DMS114 treated with DMSO at 0.1 percent for 48 hours (cell line): ENCODE measurements around the gene AOPEP.

Experiments
- DNase-seq: peaks from one replicate; lab custom pipeline; 2025; ENCODE audit not compliant: unreplicated experiment; lab: John Stamatoyannopoulos, UW

The AOPEP gene

GRCh38 chr9:95048225-95049087, 322.0 kb downstream of the AOPEP start:
- peak; percentile 1 for DNase-seq

- DNase-seq = no peak
These were observed 323.3 kb downstream of the AOPEP start for GRCh38 chr9:95049761-95050160.

DNA sequence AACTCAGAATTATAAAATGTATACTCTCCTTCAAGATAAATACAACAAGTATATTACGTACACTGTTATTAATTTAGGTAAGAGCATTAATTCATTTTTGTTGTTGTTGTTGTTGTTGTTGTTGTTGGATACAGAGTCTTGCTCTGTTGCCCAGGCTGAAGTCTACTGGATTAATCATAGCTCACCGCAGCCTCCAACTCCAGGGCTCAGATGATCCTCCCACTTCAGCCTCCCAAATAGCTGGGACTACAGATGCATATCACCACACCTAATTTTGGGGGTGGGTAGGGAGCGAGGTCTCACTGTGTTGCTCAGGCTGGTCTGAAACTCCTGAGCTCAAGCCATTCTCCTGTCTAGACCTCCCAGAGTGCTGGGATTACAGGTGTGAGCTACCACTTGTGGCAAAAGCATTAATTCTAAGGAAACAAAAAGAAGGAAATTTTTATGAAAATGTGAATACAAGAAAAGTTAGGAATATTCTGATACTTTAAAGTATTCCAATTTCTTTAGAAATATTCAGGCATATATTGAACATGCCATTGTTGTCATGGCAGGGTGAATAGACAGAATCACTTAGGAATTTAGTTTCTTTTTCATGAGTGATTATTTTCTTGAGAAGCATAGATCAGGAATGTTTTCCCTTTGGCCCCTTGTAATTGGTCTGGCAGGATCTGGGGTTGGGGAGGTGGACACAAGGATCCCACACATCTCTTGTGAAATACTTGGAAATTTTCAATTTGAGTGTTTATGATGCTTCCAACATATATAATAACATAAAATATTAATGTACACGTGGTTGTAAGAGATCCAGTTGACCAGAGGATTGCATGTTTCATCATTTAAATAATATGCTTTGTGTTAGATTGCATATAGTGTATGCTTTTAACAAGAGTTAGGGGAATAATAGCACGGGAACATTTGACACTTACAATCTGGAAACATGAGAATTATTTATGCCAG, 327.4 kb downstream of the AOPEP start:
- DNase-seq = no peak

DNA sequence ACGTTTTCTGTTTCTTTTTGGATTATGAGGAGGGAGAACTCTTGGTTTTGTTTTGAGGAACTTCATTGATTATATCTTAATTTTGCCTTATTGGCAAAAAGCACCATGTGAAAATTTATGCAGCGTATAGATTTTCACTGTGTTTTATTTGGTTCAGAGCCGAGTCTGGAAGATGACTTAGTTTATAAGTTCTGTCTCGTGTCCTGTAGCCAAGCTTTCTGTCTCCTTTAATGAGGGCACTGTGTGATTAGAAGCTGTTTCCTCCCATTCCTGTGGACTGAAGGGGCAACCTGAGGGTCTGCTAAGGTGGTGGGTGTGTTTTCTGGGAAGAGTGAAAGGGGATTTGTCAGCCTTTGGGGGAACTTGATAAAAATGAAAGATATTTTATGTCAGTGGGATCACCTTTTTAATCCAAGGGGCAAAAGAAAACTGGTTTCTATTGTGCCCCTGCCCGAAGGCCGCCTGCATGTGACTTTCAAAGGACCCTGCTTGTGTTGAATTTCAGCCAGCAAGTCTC, 328.9 kb downstream of the AOPEP start:
- no peak for DNase-seq

- DNase-seq = no peak
These were observed 329.5 kb downstream of the AOPEP start for GRCh38 chr9:95055851-95056551.

GRCh38 chr9:95057101-95057500, 330.6 kb downstream of the AOPEP start:
- no peak for DNase-seq

DNA sequence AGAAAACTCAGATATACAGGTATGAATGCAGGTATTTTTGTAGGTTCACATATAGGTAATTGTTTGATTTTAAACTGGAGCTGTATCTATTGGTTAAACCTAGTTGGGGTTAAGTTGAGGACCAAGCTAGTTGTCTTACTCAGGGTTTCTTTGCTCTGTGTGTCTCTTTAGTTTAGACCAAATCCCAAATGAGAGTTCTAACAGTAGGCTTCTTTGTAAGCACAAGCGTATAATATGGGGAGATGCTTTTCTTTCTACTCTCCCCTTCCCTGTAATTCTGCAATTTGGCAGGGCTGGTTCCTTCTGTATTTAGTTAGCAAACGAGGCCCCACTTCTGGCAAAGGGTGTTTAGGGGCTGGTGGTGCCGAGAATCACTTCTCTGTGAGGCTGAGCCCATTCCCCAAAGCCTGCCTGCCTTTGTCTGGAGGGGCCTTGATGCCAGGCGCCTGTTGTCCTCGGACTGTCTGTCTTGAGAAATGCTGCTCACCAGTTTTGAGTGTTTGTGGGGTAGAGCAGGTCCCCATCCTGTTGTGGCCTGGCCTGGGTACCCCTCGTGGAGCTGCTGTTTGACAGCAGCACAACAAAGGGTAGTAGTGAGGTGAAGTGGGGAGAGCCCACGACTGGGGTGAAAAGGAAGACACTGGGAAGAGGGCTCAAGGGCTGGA, 331.8 kb downstream of the AOPEP start:
- no peak for DNase-seq

GRCh38 chr9:95058795-95059386, 332.4 kb downstream of the AOPEP start:
- no peak for DNase-seq

GRCh38 chr9:95060234-95060633, 333.7 kb downstream of the AOPEP start:
- no peak for DNase-seq

GRCh38 chr9:95060916-95061315, 334.4 kb downstream of the AOPEP start:
- DNase-seq = no peak

- no peak for DNase-seq
These were observed 335.6 kb downstream of the AOPEP start for GRCh38 chr9:95061916-95062595.

DNA sequence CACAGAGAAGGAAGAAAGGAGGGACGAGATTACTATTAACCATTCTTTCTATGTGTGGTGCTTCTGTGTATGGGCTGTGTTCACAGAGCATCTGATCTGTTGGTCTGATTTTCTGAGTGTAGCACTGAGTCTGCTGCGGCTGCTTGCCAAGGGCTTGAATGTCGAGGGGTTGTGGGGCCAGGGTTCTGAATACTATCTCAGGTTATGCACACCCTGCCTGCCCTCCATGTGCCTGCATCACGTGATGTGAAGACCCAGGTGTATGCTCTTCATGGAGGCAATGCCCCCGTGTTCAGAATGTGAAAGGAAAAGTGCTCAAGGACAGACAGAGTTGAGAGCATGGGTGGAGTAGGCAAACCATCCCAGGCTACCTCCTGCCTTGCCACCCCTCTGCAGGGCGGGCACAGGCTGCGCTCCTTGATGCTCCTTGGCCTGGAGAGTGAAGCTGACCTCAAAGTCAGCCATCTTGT, 336.1 kb downstream of the AOPEP start:
- DNase-seq = no peak

DNA sequence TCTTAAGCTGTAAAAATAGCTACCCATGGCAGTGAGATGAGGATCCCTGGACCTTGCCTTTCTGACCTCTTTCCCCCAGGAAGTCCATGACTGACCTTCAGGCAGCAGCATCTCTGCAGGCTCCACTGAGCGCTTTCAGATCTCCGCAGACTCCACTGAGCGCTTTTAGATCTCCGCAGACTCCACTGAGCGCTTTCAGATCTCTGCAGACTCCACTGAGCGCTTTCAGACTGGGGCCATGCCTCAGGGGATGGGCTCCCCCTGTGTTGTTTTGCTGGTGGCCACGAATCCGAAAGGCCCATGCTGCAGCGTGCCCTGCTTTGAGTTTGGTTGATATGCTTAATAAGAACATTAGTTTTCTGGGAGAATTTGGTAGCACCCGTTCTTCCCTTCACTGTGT, 336.8 kb downstream of the AOPEP start:
- no peak for DNase-seq

- no peak for DNase-seq
These were observed 338.7 kb downstream of the AOPEP start for GRCh38 chr9:95065224-95065623.

- no peak for DNase-seq
These were observed 340.6 kb downstream of the AOPEP start for GRCh38 chr9:95067057-95067456.

GRCh38 chr9:95067897-95068296, 341.4 kb downstream of the AOPEP start:
- DNase-seq = no peak

- DNase-seq = no peak
These were observed 344.1 kb downstream of the AOPEP start for GRCh38 chr9:95070549-95071021.

- no peak for DNase-seq
These were observed 345.0 kb downstream of the AOPEP start for GRCh38 chr9:95071450-95071849.

DNA sequence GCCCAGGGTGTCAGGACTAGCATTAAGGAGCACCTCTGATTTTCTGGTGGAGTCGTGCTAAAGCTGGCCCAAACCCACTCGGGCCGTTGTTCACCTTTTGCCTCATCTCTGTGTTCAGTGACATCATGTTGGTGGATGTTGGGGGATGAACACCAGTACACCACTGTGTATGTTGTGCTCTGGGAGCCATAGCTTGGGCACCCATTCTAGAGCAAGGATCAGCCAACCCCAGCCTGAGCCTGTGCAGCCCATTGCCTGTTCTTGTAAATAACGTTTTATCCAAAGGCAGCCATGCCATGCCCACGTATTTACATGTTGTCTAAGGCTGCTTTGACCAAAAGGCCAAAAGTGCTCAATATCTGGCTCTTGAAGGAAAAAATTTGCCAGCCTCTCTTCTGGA, 345.4 kb downstream of the AOPEP start:
- DNase-seq = no peak
